HCT116 (cell line): ENCODE results near the gene CHCHD3. TPM values are rescaled to one million over a fixed set of nuclear protein-coding genes. Genes with fewer than 3 reads are reported as not detected.

ENCODE experiments used
- ATAC-seq: fragments of 200-7000 bp; cut with Tn5 transposase; 2 replicates; pipeline ENCODE4 v1.9.1; 2020; ENCODE audit warnings: mild to moderate bottlenecking, moderate library complexity
- BruUV-seq: library from RNA; stranded (reverse); fragments of 400-500 nt; replicated peaks from 2 replicates; lab custom pipeline; 2021; lab: Mats Ljungman, UMichigan
- CTCF ChIA-PET: fragments of 300-600 bp; sonication (Branson Sonifier 250); formaldehyde crosslinking; loops from one replicate; lab custom pipeline; 2021; ENCODE audit warnings: antibody characterized with exemption; lab: Charles Lee
- POLR2A ChIA-PET: fragments of 300-600, 350-600 bp; sonication (Branson Sonifier 250); formaldehyde crosslinking; loops from one replicate; lab custom pipeline; 2021; ENCODE audit warnings: antibody characterized with exemption; lab: Charles Lee
- RAD21 ChIA-PET, 2 experiments: fragments of 300-600 bp; sonication (Branson Sonifier 250); formaldehyde crosslinking; loops; one replicate each; lab custom pipeline; 2023; ENCODE audit warnings: low total read pairs in 2 of 2; ENCODE audit not compliant: uncharacterized antibody in 2 of 2, unreplicated experiment in 2 of 2, low non-redundant PET in 1 of 2; lab: Charles Lee
- DNase-seq: peaks from one replicate; pipeline ENCODE4 v3.0.0-alpha.2; 2010; ENCODE audit warnings: low read depth, low spot score
- H2AFZ ChIP-seq: fragments of 200-600 bp; shearing (Covaris generic), sonication (generic); 2 replicates; pipeline ENCODE4 v1.6.1; 2017; ENCODE audit warnings: low read depth, mixed run types, mixed read lengths, antibody characterized with exemption, low read length; ENCODE audit not compliant: poor library complexity, severe bottlenecking
- H3K27ac ChIP-seq: 2 replicates; pipeline ENCODE4 v1.5.1; 2012; ENCODE audit warnings: low read depth, low read length
- H3K27me3 ChIP-seq: fragments of 200-600 bp; sonication (generic); 2 replicates; pipeline ENCODE4 v1.6.1; 2016; ENCODE audit warnings: mixed run types, low read length, mixed read lengths; ENCODE audit not compliant: insufficient read depth
- H3K36me3 ChIP-seq, 2 experiments: fragments of 200-500 bp in 1 of 2; fragments of 200-600 bp in 1 of 2; sonication (Bioruptor generic) in 1 of 2; sonication (generic) in 1 of 2; 2 replicates each; pipeline versions ENCODE4 v1.5.1 to v1.6.1; 2014 to 2016; ENCODE audit warnings: low read length in 2 of 2, inconsistent platforms in 1 of 2, mixed read lengths in 1 of 2, mixed run types in 1 of 2; ENCODE audit not compliant: insufficient read depth in 2 of 2, control insufficient read depth in 1 of 2
- H3K4me1 ChIP-seq, 2 experiments: fragments of 200-600 bp in 1 of 2; sonication (generic) in 1 of 2; 2 replicates each; pipeline versions ENCODE4 v1.5.1 to v1.6.1; 2012 to 2017; ENCODE audit warnings: low read length in 2 of 2, inconsistent platforms in 1 of 2, mild to moderate bottlenecking in 1 of 2, mixed read lengths in 1 of 2, mixed run types in 1 of 2, moderate library complexity in 1 of 2; ENCODE audit not compliant: insufficient read depth in 2 of 2, control insufficient read depth in 1 of 2
- H3K4me2 ChIP-seq: fragments of 200-600 bp; sonication (generic); 2 replicates; pipeline ENCODE4 v1.6.1; 2017; ENCODE audit warnings: mixed run types, low read length, mixed read lengths
- H3K4me3 ChIP-seq, 2 experiments: fragments of 200-600 bp in 1 of 2; sonication (generic) in 1 of 2; replicated peaks in 1 of 2; 2 replicates each; pipeline ENCODE4 v1.5.1; 2011 to 2016; ENCODE audit warnings: low read length in 2 of 2, control low read depth in 1 of 2, low read depth in 1 of 2, mild to moderate bottlenecking in 1 of 2, mixed read lengths in 1 of 2, mixed run types in 1 of 2
- H3K79me2 ChIP-seq: fragments of 200-600 bp; sonication (generic); 2 replicates; pipeline ENCODE4 v1.6.1; 2017; ENCODE audit warnings: mild to moderate bottlenecking, mixed run types, low read length, moderate library complexity, mixed read lengths; ENCODE audit not compliant: insufficient read depth
- H3K9ac ChIP-seq: fragments of 200-600 bp; sonication (generic); 2 replicates; pipeline ENCODE4 v1.6.1; 2016; ENCODE audit warnings: low read length, mixed read lengths
- H3K9me2 ChIP-seq: fragments of 200-600 bp; sonication (generic), shearing (Covaris generic); 2 replicates; pipeline ENCODE4 v1.6.1; 2017; ENCODE audit warnings: mixed run types, mild to moderate bottlenecking, moderate library complexity; ENCODE audit not compliant: insufficient read depth
- H3K9me3 ChIP-seq, 2 experiments: fragments of 200-500 bp in 1 of 2; fragments of 200-600 bp in 1 of 2; sonication (Bioruptor generic) in 1 of 2; sonication (generic) in 1 of 2; 2 replicates each; pipeline ENCODE4 v1.6.1; 2014 to 2017; ENCODE audit warnings: low read length in 2 of 2, mixed read lengths in 2 of 2, inconsistent platforms in 1 of 2, low read depth in 1 of 2, mild to moderate bottlenecking in 1 of 2, mixed run types in 1 of 2, moderate library complexity in 1 of 2; ENCODE audit not compliant: control insufficient read depth in 1 of 2, insufficient read depth in 1 of 2
- H4K20me1 ChIP-seq: fragments of 200-600 bp; sonication (generic), shearing (Covaris generic); 2 replicates; pipeline ENCODE4 v1.6.1; 2017; ENCODE audit warnings: mixed run types, mild to moderate bottlenecking, moderate library complexity; ENCODE audit not compliant: insufficient read depth
- CBX3 ChIP-seq: IDR thresholded peaks from 2 replicates; pipeline ENCODE4 v1.6.1; 2012; ENCODE audit warnings: low read depth
- CEBPB ChIP-seq: IDR thresholded peaks from 2 replicates; pipeline ENCODE4 v1.6.1; 2012; ENCODE audit warnings: low read depth
- EZH2 ChIP-seq: fragments of 200-600 bp; sonication (generic); IDR thresholded peaks from 2 replicates; pipeline ENCODE4 v1.6.1; 2017; ENCODE audit warnings: antibody characterized with exemption, mixed run types
- intact Hi-C: fragments of 100-400 bp; cut with micrococcal nuclease; formaldehyde crosslinking; loops from 2 replicates; pipeline ENCODE4 v1.10.0; 2022
- total RNA-seq: library from RNA; stranded (reverse); gene quantifications from one replicate; pipeline ENCODE4 v1.2.1, GENCODE V29; 2021; ENCODE audit not compliant: unreplicated experiment

Gene CHCHD3
- total RNA-seq, 1 experiment from 2014 or later = 73.5 TPM

DNA sequence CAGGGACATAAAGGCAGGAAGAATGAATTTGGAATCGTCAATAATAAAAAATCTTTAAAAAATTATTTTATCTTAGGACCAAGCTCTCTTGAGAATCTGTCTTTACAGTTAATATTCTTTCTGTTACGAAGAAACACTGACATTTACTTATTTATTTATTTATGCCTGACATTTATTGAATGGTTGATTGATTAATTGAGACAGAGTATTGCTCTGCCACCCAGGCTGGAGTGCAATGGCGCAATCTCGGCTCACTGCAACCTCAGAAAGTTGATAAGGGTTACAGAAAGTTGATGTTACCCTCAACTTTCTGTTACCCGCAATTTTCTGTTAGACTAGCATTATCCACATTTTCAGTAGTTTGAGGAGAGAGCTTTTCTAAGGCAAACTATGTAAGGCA is 70.1 kb downstream of the CHCHD3 start:
- POLR2A ChIA-PET = no interaction called here
- no peak overlapping the region for H2AFZ ChIP-seq
- peaks cover 4% of the 10 kb centered on the region; the same call in 1 of the 2 replicates for H4K20me1 ChIP-seq
- H3K9me3 ChIP-seq = no peaks in the 10 kb centered on the region
- H3K4me1 ChIP-seq = no peaks in the 10 kb centered on the region
- RAD21 ChIA-PET = no interaction called here
- H3K9ac ChIP-seq = no peak overlapping the region
- no peak overlapping the region for H3K4me3 ChIP-seq
- intact Hi-C loops = loop anchor here (2.0 kb wide), 1 partner anchor 55 kb away; no protein-coding TSS in a partner anchor
- H3K4me2 ChIP-seq = no peak overlapping the region
- DNase-seq (no peak), ATAC-seq (no peak)
- no peaks in the 10 kb centered on the region for H3K36me3 ChIP-seq
- CTCF ChIA-PET = no interaction called here
- no peaks in the 10 kb centered on the region for H3K9me2 ChIP-seq
- H3K79me2 ChIP-seq = peaks cover 70% of the 10 kb centered on the region
- H3K27ac ChIP-seq = no peak overlapping the region
- TF ChIP-seq EZH2 = no peak
- BruUV-seq = no TSS peak
- no peaks in the 10 kb centered on the region for H3K27me3 ChIP-seq

DNA sequence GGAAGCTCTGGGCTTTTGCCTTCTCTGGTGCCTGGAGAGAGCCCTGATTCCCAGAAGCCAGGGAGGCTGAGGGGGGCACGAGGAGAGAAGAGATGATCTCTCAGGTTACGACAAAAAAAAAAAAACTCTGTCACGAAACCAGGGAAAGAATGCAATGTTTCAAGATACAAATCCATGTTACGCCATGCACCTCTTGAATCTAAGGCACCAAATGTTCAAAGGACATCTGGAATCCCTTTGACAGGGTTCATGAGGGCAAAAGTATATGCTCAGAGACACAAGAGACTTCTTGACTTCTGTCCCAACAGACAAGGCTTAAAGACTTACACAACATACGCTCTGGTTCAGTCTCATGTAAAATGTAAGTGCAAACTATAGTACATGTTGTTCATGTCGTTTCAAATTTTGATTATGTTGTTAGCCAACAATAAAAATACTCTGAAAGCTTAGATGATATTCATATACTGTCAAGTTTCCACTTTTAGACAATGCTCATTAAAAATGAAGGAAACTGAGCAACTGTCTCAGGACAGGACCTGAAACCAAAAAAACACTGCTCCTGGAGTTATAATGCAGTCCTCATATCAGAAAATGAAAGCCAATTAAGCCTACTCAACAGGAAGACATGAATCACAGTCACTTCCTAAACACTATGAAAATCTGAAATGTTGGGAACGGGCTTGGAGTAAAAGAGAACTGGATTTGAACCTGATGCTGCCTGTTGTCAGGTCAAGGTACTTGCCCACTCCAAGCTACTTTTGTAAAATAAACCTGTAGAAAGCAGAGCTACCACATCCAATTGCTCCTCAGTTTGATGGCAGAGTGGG is 72.3 kb downstream of the CHCHD3 start:
- no peaks in the 10 kb centered on the region for H3K9me2 ChIP-seq
- POLR2A ChIA-PET = no interaction called here
- peaks cover 6% of the 10 kb centered on the region; the same call in 1 of the 2 replicates for H4K20me1 ChIP-seq
- DNase-seq = no peak
- H3K27ac ChIP-seq = no peak overlapping the region
- no peaks in the 10 kb centered on the region for H3K27me3 ChIP-seq
- TF ChIP-seq CBX3 (no peak), CEBPB (no peak)
- no peak overlapping the region for H2AFZ ChIP-seq
- no peaks in the 10 kb centered on the region for H3K36me3 ChIP-seq
- CTCF ChIA-PET = no interaction called here
- RAD21 ChIA-PET = no interaction called here
- H3K9ac ChIP-seq = no peak overlapping the region
- H3K4me1 ChIP-seq = no peaks in the 10 kb centered on the region
- no peaks in the 10 kb centered on the region for H3K9me3 ChIP-seq
- no peak overlapping the region for H3K4me3 ChIP-seq
- no peak for ATAC-seq
- BruUV-seq = no TSS peak
- intact Hi-C loops = no loop called here
- H3K79me2 ChIP-seq = peaks cover 73% of the 10 kb centered on the region
- no peak overlapping the region for H3K4me2 ChIP-seq
